ENCODE data around the gene CYB561A3. TPM values are rescaled to one million over a fixed set of nuclear protein-coding genes. Genes with fewer than 3 reads are reported as not detected.
"Not testable (repeated sequence)": the region's sequence is repeated elsewhere in the genome, so short reads cannot be mapped to it uniquely, and the experiment has no call there.

The CYB561A3 gene
- total and polyA plus RNA-seq, 2 of the 13 experiments (the other 11 are each of a cell fraction or from before 2014, with no cell fraction given), result 11.4 to 14.9 TPM

DNA sequence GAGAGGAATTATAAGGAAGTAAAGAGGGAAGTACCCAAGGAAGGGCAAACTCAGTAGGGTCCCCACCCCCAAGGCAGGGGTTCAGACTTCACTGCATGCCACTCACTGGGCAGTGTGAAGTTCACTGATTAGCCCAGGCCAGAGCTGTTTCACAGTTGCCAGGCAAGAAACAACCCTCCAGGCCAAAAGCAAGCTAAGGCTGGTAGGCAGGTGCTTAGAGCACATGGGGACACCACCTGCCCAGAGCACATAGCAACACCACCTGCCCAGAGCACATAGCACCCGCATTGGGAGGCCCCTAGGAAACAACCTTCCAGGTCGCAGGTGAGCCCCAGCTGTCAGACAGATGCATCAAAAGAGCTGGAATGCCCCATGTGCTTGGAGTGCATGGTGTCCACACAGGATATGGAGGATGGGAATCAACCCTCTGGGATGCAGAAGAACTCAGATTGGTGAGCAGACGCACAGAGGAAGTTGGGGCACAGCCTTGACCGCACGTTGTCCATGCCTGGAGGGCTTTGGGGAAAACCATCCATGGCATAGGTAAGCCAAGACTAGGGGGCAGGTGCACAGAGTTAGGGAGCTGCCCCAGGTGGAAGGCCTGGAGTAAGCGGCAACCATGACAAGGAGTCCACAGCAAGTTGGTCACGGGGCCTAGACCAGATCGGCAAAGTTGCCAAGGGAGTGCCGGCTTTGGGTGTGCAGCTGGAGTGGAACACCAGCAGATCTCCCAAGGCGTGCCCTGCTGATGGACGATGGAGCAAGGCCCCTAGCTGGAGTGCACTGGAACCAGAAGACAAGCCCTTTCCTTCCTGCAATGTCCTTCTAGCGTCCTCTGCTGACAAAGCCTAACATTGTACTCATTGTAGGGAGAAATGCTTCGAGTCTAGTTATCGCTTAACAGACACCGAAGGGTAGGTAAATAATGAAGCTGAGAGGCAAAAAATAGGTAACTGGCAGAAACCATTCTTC lies 22.9 kb upstream of the CYB561A3 start (continued):
- TF ChIP-seq CREB1 (IDR thresholded peaks at IDR 0.05), result no peak
- no peak for TF ChIP-seq CREB1 (CRISPR knock-in tag; IDR thresholded peaks at IDR 0.05)

DNA sequence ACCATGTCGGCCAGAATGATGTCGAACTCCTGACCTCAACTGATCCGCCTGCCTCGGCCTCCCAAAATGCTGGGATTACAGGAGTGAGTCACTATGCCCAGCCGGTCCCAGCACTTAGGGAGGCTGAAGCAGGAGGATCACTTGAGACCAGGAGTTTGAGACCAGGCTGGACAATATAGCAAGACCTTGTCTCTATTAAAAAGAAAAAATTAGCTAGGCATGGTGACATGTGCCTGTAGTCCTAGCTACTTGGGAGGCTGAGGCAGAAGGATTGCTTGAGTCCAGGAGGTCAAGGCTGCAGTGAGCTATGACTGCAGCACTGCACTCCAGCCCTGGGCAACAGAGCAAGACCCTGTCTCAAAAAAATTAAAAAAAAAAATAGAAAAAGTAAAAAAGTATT lies 22.2 kb upstream of the CYB561A3 start:
- H3K4me2 ChIP-seq (ENCODE audit: low read depth, low read length); H3K9ac ChIP-seq (ENCODE audit: insufficient read depth, low read depth, low read length); H3K4me3 ChIP-seq (replicated peaks in 1 of 3; ENCODE audit: insufficient read depth in 1 of 3, low read depth in 2 of 3, low read length in 3 of 3); H2AFZ ChIP-seq (ENCODE audit: low read length); ATAC-seq; in situ Hi-C loops (cut with HindIII; ENCODE audit: extremely low pct_ligation_motif_present, low pct_unique_long_range_greater_than_20kb); H3K27ac ChIP-seq (ENCODE audit: extremely low read length, insufficient read depth, low read length); H3K36me3 ChIP-seq (replicated peaks in 1 of 2; ENCODE audit: control insufficient read depth in 1 of 2, insufficient read depth in 2 of 2, low read length in 2 of 2); BruUV-seq (replicated peaks); H3K9me3 ChIP-seq (ENCODE audit: low read length); H3K27me3 ChIP-seq (ENCODE audit: control insufficient read depth in 1 of 2, insufficient read depth in 2 of 2, low read length in 2 of 2); DNase-seq (ENCODE audit: low spot score); FAIRE-seq; H3K79me2 ChIP-seq (ENCODE audit: insufficient read depth, low read length); H4K20me1 ChIP-seq (ENCODE audit: insufficient read depth, low read length): not testable (repeated sequence)
- POLR2A ChIA-PET, result interaction anchor here (1.4 to 4.9 kb wide), 3 partner anchors 22 to 90 kb away, joined by 5 to 49 read pairs (median 8); partner anchors contain the start of genes CYB561A3, TMEM138 and VWCE
- intact Hi-C loops (cut with micrococcal nuclease; ENCODE audit: unreplicated experiment), result loop anchor here (10.0 kb wide), 1 partner anchor 129 kb away; no protein-coding TSS in a partner anchor
- WGBS (ENCODE audit: low lambda C conversion rate), result 93% methylated on average over 5 of the region's 5 CpGs
- peaks cover 13% of the 10 kb centered on the region for H3K4me1 ChIP-seq (ENCODE audit: insufficient read depth, low read length)
- CTCF ChIA-PET (ENCODE audit: low intra/inter-chr PET ratio, low total read pairs), result interaction anchor here (0.6 to 2.5 kb wide), 3 partner anchors 44 to 48 kb away, joined by 3 to 69 read pairs (median 5); no protein-coding TSS in a partner anchor

DNA sequence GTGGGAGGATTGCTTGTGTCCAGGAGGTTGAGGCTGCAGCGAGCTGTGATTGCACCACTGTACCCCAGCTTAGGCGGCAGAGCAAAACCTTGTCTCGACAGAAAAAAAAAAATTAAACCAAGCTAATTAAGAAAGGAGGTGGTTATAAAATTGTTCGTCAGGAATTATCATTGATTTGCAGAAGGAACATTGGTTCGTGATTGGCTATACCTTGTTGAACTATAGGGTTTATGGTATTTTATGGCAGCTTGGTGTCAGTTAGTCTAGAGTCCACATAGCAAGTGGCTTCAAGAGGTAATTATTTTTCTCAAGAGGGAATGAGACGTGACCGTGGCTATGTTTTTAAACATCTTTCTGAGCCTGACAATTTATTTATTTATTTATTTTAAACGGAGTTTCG lies 19.2 kb upstream of the CYB561A3 start:
- H3K27ac ChIP-seq (ENCODE audit: extremely low read length, insufficient read depth, low read length), result no peak overlapping the region
- FAIRE-seq (no peak), DNase-seq (ENCODE audit: low spot score) (no peak), ATAC-seq (no peak)
- H2AFZ ChIP-seq (ENCODE audit: low read length), result no peak overlapping the region
- no peaks in the 10 kb centered on the region for H3K36me3 ChIP-seq (replicated peaks in 1 of 2; ENCODE audit: control insufficient read depth in 1 of 2, insufficient read depth in 2 of 2, low read length in 2 of 2)
- intact Hi-C loops (cut with micrococcal nuclease; ENCODE audit: unreplicated experiment) (loop anchor here (10.0 kb wide), 1 partner anchor 126 kb away; no protein-coding TSS in a partner anchor), in situ Hi-C loops (cut with HindIII; ENCODE audit: extremely low pct_ligation_motif_present, low pct_unique_long_range_greater_than_20kb) (no loop called here)
- BruUV-seq (replicated peaks), result no TSS peak
- peaks cover 19% of the 10 kb centered on the region for H3K4me1 ChIP-seq (ENCODE audit: insufficient read depth, low read length)
- H3K79me2 ChIP-seq (ENCODE audit: insufficient read depth, low read length), result no peaks in the 10 kb centered on the region
- POLR2A ChIA-PET, result interaction anchor here (2.0 to 3.6 kb wide), 2 partner anchors 19 to 47 kb away, joined by 7 to 12 read pairs; partner anchors contain the start of genes CYB561A3 and TMEM138
- H3K4me3 ChIP-seq (replicated peaks in 1 of 3; ENCODE audit: insufficient read depth in 1 of 3, low read depth in 2 of 3, low read length in 3 of 3), result no peak overlapping the region
- 97% methylated on average over 9 of the region's 9 CpGs for WGBS (ENCODE audit: low lambda C conversion rate)
- H3K27me3 ChIP-seq (ENCODE audit: control insufficient read depth in 1 of 2, insufficient read depth in 2 of 2, low read length in 2 of 2), result no peaks in the 10 kb centered on the region
- H3K9ac ChIP-seq (ENCODE audit: insufficient read depth, low read depth, low read length), result no peak overlapping the region
- H3K4me2 ChIP-seq (ENCODE audit: low read depth, low read length), result no peak overlapping the region
- TF ChIP-seq ZBTB7B (CRISPR knock-in tag; IDR thresholded peaks at IDR 0.05), result no peak
- TF ChIP-seq PLSCR1 (CRISPR knock-in tag; IDR thresholded peaks at IDR 0.05; ENCODE audit: borderline replicate concordance), result no peak
- no peak for TF ChIP-seq ZFP41 (CRISPR knock-in tag; IDR thresholded peaks at IDR 0.05; ENCODE audit: borderline replicate concordance)
- no peaks in the 10 kb centered on the region for H3K9me3 ChIP-seq (ENCODE audit: low read length)
- CTCF ChIA-PET (ENCODE audit: low intra/inter-chr PET ratio, low total read pairs), result no interaction called here
- H4K20me1 ChIP-seq (ENCODE audit: insufficient read depth, low read length), result no peaks in the 10 kb centered on the region

Measured in HepG2 (cell line).